OCI-LY7 (cell line): ENCODE measurements around the gene TRDN.

ENCODE experiments used
- EZH2phosphoT487 ChIP-seq: fragments of 200-600 bp; sonication (generic); IDR thresholded peaks from 2 replicates; pipeline ENCODE4 v1.6.1; 2018; ENCODE audit warnings: low read depth, borderline replicate concordance, mild to moderate bottlenecking, mixed run types, antibody characterized with exemption, low read length, moderate library complexity, mixed read lengths
- TF ChIP-seq, protein P1 (sequence below): fragments of 200-600 bp; sonication (generic); conservative IDR thresholded peaks from 2 replicates; pipeline ENCODE4 v1.5.1; 2014; ENCODE audit warnings: mild to moderate bottlenecking, antibody characterized with exemption, low read length, moderate library complexity, mixed read lengths

DNA sequence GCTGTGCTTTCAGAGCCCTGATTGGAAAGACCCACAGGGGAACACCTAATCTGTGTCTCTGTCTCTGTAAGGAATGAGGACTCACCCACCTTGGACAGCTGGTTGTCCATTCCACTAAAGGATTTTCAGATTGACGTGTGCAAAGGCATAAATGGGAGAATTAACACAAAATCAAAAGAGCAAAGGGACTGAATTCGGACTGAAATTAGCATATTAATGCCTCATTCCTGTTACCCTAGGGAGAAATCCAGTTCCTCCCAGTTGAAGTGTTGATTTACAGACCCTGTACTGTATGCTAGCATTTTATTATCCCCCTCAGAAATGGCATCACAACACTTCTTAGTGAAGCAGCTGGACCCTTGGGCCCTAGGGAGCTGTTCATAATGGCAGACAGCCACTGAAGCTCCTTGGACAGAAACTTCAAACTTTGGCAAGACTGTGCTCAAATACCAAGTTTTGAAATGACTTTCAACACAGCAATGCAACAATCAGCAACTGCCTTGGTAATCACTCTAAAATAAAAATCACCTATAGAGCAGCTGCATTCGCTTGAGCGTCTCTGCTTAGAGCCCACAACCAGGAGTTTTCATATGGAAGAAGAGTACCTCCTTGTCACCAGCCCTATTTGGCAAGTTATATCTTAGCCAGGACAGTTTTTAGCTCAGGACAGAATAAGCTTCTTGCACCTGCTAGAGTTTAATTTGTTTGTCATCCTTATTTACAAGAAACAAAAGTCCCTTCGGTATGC, 118.1 kb downstream of the TRDN start:
- TF ChIP-seq, protein P1, sequence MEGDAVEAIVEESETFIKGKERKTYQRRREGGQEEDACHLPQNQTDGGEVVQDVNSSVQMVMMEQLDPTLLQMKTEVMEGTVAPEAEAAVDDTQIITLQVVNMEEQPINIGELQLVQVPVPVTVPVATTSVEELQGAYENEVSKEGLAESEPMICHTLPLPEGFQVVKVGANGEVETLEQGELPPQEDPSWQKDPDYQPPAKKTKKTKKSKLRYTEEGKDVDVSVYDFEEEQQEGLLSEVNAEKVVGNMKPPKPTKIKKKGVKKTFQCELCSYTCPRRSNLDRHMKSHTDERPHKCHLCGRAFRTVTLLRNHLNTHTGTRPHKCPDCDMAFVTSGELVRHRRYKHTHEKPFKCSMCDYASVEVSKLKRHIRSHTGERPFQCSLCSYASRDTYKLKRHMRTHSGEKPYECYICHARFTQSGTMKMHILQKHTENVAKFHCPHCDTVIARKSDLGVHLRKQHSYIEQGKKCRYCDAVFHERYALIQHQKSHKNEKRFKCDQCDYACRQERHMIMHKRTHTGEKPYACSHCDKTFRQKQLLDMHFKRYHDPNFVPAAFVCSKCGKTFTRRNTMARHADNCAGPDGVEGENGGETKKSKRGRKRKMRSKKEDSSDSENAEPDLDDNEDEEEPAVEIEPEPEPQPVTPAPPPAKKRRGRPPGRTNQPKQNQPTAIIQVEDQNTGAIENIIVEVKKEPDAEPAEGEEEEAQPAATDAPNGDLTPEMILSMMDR, result no peak
- no peak for TF ChIP-seq EZH2phosphoT487
